GM03348 (cell line): ENCODE results near the gene ATRIP.

Experiments used
- DNase-seq: peaks from one replicate; pipeline ENCODE4 v3.0.0; 2012; ENCODE audit warnings: low spot score

ATRIP gene

DNA sequence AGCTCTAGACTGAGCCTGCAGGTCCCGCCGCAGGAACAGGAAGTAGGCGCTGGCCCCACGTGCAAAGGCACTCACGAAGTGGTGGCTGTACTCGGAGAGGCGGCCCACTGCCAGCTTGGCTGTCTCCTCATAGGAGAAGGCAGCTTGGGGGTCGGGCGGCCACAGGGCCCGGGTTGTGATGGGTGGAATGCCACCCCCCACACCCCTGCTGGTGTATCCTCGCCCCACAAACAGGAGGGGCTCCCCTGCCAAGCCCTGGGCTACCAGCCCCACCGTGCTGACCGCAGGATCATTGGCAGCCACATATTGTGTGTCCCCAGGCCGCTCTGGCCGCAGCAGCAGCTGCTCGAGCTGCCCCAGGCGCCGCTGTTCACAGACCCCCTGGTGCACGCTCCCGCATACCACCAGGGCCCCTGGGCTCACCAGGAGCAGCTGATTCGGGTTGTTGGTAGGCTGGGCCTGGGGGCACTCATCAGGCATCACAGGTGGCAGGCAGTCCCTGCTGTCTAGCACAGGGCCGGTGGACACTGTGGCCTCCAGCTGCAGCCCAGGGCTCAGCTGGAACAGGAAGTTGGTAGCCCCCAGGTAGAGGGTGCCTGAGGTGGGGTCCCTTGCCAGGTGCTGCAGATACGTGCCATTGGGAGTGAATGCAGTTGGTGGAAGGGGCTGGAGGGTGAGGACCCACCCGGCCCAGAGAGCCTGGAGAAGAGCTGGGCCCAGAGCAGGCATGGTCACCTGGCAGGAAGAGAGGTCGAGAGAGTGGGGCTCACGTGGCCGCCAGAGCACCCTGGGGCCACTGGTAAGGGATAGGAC, 22.4 kb upstream of the ATRIP start:
- no peak for DNase-seq

GRCh38 chr3:48425281-48425812, 21.2 kb upstream of the ATRIP start:
- DNase-seq = no peak

- DNase-seq = no peak
Observed at GRCh38 chr3:48426401-48426909, 20.1 kb upstream of the ATRIP start.

DNA sequence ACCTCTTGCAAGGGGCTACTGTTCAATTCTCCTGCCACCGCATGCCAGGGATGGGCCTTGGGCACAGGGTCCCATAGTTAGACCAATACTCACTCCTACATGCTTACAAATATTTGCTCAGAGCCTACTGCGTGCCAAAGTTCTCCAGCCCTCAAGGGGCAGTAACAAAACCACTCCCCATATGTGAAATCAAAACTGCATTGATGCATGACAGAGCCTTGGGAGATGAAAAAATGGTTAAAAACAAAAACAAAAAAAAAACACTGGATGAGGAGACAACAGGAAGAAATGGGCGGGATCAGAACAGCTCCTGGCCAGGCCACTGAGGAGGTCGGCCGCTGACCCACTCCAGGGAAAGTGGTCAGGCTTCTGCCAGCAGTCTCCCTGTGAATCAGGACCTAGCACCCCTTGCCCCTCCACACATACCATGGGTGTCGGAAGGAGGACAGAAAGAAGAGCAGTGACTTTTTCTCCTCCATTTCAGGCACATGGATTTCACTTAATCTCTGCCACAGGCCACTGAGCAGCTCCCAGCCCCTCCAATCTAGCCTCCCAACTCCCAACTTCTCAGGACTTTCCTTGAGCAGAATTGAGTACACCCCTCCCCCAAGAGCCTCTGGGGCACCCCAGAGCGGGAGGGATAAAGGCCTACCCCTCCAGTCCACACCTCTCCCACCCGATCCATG, 19.4 kb upstream of the ATRIP start:
- DNase-seq = no peak

DNA sequence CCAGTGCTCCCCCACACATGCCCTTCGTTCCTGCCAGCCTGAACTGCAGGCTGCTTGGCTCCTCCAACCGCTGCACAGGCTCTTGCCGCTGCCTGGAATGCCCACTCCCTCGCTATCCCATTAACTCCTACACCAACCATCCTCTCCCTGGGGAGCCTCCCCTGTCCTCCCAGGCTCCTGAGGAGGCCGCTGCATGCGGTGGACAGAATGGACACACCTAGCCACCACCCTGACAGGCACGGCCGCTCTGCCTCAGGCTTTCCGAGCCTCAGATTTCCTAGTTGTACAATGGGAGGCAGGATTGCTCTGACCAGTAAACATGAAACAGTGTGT, 18.9 kb upstream of the ATRIP start:
- DNase-seq = no peak

DNA sequence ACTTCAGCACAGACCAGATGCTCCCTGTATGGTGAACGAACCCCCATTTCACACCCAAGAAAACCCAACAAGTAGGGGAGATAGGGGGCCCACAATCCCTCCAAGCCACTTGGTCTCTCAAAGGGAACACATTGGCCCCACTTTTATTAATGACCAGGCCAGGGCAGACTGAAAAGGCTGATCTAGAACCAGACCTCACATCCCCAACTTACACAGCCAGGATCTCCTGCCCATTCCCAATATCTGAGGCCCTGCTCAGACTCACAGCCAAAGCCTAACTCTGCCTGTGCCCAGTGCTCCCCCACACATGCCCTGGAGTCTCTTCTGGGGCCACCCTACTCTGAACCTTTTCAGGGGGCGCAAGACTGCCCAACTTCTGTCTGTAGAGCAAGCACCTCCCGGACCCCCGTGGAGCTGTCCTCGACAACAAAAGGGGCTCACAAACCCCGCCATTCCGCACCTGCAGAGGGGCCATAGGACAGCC, 18.4 kb upstream of the ATRIP start:
- no peak for DNase-seq

- DNase-seq = peak; percentile 60
Observed at GRCh38 chr3:48428572-48429316, 17.8 kb upstream of the ATRIP start.

DNA sequence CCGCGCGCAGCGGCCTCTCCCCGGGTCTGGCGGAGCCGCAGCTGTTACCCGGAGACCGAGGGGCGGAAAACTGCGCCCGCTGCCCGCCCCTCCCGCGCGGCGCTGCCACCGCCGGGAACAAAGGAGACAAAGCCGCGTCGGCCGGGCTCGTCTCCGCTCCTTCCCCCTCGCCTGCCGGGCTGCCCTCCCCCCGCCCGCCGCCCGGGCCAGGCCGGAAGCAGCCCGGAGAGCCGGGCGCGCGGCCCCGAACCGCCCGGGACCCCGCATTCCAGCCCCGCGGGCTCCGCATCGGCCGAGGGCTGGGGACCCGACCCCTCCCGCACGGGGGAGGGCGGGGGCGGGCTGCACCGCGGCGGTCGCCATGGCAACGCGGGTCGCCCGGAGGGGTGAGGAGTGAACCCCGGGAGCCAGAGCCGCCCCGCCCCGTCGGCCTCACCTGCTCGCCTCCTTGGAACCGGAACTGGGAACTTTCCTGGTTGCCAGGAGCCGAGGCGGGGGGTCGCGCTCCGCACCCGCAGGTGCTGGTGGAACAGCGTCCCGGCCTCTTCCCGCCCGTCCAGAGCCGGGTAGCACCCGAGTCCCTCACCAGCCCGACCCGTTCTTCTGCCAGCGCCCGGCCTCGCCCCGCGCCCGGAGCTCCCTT, 17.1 kb upstream of the ATRIP start:
- DNase-seq = peak; percentile 89

- peak; percentile 53 for DNase-seq
Observed at GRCh38 chr3:48429960-48430707, 16.4 kb upstream of the ATRIP start, which contains the start of gene PLXNB1. PLXNB1 (minus strand) TSS chr3:48430086; CDS start chr3:48424611, 5,475 bp downstream.

- DNase-seq = no peak
Observed at GRCh38 chr3:48430708-48431101, 15.8 kb upstream of the ATRIP start.

GRCh38 chr3:48431224-48432029, 15.1 kb upstream of the ATRIP start:
- no peak for DNase-seq

DNA sequence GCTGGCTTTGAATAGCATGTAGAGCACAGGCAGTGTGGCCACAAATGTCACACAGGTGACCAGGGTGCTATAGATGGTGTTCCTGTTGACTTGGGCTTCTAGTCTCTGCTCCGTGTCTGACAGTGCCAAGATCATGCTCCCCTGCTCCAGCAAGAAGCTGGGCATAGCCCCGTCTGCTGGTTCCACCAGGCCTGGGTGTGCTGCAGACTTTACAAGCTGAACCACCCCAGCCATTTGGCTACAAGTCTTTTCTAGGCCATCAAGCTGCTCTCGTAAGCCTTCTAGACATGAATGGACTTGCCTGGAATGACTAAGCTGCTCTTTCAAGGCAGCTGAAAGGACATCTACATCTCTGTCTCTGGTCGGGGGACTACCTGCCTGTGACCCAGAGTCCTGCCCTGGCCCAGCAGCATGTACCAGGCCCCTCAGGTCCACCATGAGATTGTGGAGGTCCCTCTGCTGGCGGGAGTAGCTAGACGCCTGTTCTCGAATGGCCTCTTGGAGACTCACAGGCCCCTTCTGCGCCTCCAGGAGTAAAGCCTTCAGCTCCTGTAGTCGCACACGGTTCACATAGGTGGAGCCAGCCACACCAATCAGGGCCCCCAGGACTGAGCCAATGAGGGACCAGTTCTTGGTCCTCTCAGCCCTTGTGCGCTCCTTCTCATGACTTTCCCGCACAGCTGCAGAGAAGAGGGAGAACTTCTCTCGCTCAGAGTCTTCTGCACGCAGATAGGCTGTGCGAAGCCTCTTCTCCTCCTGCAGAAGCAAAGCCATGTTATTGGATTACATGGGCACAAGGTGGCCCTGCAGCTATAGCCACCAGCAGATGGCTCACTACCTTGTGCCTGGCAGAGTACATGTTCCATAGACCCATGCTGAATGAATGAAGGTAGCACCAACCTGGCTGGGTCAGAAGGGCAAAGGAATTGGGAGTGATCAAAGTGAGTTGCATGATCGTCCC, 13.8 kb upstream of the ATRIP start:
- DNase-seq = no peak

DNA sequence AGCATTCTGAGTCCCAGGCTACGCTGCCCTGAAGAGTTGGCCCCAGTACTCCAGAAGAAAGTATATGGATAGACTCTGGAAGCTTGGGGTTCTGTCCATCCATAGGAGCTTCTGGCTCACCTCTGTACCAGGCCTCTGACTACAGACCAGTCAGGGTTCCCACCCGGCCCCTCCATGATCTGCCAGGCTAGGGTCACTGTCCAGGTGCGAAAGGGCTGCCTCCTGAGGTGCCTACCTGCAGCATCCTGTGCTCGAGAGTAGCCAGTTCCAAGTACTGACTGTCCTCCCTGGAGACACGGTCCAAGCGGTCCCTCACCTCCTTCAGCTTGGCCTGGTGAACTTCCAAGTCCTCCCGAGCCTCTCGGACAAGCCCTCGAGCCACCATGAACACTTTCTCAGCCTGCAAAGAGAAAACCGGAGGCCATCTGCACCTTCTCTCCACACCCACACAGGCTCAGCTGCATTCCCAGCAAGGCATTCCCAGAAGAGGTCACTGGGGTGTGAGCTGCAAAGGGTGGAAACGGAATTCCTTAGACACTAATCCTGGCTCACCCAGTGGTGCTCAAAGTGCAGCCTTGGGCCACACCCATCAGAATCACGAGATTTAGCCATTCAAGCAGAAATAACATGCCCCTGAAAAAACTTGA, 12.9 kb upstream of the ATRIP start:
- DNase-seq = peak; percentile 86

GRCh38 chr3:48434591-48435222, 11.8 kb upstream of the ATRIP start:
- DNase-seq = no peak

GRCh38 chr3:48435223-48435595, 11.3 kb upstream of the ATRIP start:
- DNase-seq = no peak

- DNase-seq = peak; percentile 87
Observed at GRCh38 chr3:48435774-48436476, 10.6 kb upstream of the ATRIP start.

GRCh38 chr3:48436477-48436787, 10.1 kb upstream of the ATRIP start:
- no peak for DNase-seq

DNA sequence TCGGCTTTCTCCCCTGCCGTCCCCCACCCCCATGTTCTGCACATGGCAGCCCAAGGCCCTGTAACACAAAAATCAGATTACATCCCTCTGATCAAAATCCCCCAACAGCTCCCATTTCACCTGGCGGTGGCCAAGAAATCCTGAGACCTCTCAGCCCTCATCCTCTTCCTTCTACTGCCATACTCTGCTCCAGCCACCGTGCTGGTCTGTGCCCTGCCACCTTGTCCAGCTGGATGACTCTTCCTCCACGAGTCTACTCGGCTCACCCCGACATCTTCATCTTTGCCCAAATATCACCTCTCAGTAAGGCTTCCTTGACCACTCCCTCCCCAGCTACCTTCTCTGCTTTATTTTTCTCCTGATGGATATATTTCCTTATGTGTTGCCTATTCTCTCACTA, 9.7 kb upstream of the ATRIP start:
- DNase-seq = no peak
